Activated T-cell treated with anti-CD3 and anti-CD28 coated beads for 48 hours (primary cell): Measurements from ENCODE around the gene JPH2.

Experiments used
- DNase-seq: peaks from one replicate; pipeline ENCODE4 v3.0.0-alpha.2; 2020; ENCODE audit warnings: low read depth

JPH2 gene

GRCh38 chr20:44187772-44188709, 1.1 kb upstream of the JPH2 start:
- DNase-seq = no peak

GRCh38 chr20:44186674-44187053, 324 bp downstream of the JPH2 start:
- no peak for DNase-seq

- DNase-seq = no peak
Measured at GRCh38 chr20:44186201-44186600, 787 bp downstream of the JPH2 start.

- DNase-seq = no peak
Measured at GRCh38 chr20:44185574-44185973, 1.4 kb downstream of the JPH2 start.

GRCh38 chr20:44183282-44183681, 3.7 kb downstream of the JPH2 start:
- no peak for DNase-seq

- DNase-seq = no peak
Measured at GRCh38 chr20:44182863-44183262, 4.1 kb downstream of the JPH2 start.

GRCh38 chr20:44182135-44182765, 4.7 kb downstream of the JPH2 start:
- DNase-seq = no peak

GRCh38 chr20:44181611-44182010, 5.4 kb downstream of the JPH2 start:
- no peak for DNase-seq

- DNase-seq = no peak
Measured at GRCh38 chr20:44180814-44181213, 6.2 kb downstream of the JPH2 start.

- DNase-seq = no peak
Measured at GRCh38 chr20:44176833-44177534, 10.0 kb downstream of the JPH2 start.

GRCh38 chr20:44174996-44175765, 11.8 kb downstream of the JPH2 start:
- DNase-seq = no peak

GRCh38 chr20:44173846-44174245, 13.1 kb downstream of the JPH2 start:
- no peak for DNase-seq

- DNase-seq = no peak
Measured at GRCh38 chr20:44173116-44173515, 13.9 kb downstream of the JPH2 start.

GRCh38 chr20:44172572-44172950, 14.4 kb downstream of the JPH2 start:
- no peak for DNase-seq

- no peak for DNase-seq
Measured at GRCh38 chr20:44171775-44172571, 15.0 kb downstream of the JPH2 start.

- DNase-seq = no peak
Measured at GRCh38 chr20:44170816-44171410, 16.1 kb downstream of the JPH2 start.

GRCh38 chr20:44167736-44168135, 19.3 kb downstream of the JPH2 start:
- no peak for DNase-seq

GRCh38 chr20:44166477-44166876, 20.5 kb downstream of the JPH2 start:
- no peak for DNase-seq

GRCh38 chr20:44166008-44166407, 21.0 kb downstream of the JPH2 start:
- no peak for DNase-seq

GRCh38 chr20:44160133-44160532, 26.9 kb downstream of the JPH2 start:
- no peak for DNase-seq

- no peak for DNase-seq
Measured at GRCh38 chr20:44159711-44160110, 27.3 kb downstream of the JPH2 start.
